HCEC 1CT (cell line): Measurements from ENCODE around the gene FGD6.
"Not testable (repeated sequence)": the region's sequence is repeated elsewhere in the genome, so short reads cannot be mapped to it uniquely, and the experiment has no call there.

Experiments used
- DNase-seq: peaks from one replicate; pipeline ENCODE4 v3.0.0-alpha.2; 2017

FGD6 gene

GRCh38 chr12:95204141-95204866 is 13.0 kb downstream of the FGD6 start:
- DNase-seq, result peak; percentile 85

DNA sequence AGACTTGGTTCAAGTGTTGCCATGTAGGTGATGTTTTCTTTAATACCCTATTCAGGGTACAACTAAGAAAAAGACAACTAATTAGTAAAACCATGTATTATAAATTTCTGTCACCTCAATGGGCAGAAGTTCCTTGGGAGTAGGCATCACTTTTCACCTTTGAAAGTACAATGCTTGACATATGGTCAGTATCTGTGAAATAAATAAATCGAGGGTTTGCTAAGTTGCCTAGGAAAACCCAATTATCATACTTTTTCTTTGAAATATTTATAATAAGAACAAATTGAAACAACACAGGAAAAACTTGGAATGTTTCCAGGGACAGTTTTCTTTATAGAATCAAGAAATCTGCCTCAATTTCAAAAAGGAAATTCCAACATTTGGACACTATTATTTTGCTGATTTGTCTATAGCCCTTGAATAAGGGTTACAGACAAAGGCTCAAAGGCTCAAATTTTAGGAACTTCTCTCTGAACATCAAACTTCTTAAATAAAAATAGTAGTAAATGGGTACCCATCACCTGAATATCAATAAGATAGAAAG is 13.7 kb downstream of the FGD6 start:
- no peak for DNase-seq

DNA sequence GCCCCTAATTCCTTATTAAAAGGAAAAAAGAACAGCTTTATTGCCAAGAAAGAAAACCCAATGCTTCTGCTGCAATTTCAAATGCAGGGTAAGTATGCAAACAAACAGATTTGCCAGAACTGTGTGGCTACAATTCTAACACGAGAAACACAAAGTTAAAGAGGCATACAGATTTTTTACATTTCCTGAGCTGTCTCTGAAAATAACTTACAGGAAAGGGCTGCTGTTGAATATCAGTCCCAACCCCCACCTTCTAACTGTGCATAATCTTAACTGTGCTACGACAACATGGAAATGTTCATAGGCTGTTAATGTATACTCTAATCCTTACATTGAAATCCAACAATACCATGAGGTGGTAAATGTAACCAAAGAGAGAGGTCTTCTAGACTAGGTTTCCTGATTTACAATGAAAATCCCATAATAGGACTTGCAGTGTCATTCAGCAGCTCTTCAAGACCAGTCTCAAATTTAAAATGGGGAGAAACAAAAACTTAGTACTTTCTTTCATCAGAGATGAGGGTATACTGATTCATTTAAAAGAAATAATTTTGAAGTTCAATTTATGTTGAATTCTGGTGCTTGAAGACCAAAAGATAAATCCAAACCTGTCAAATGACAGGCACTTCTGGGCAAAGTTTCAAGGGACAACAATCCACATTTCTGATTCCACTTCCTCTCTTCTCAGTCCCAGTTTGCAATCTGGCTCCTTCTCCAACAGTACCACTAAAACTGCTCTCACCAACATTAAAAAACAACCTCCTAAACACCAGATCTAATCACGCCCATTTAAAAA is 14.4 kb downstream of the FGD6 start:
- DNase-seq, result peak; percentile 18

- peak; percentile 77 for DNase-seq
These were observed 16.1 kb downstream of the FGD6 start for GRCh38 chr12:95201056-95201670.

- DNase-seq, result peak; percentile 28
These were observed 17.0 kb downstream of the FGD6 start for GRCh38 chr12:95200128-95200894.

DNA sequence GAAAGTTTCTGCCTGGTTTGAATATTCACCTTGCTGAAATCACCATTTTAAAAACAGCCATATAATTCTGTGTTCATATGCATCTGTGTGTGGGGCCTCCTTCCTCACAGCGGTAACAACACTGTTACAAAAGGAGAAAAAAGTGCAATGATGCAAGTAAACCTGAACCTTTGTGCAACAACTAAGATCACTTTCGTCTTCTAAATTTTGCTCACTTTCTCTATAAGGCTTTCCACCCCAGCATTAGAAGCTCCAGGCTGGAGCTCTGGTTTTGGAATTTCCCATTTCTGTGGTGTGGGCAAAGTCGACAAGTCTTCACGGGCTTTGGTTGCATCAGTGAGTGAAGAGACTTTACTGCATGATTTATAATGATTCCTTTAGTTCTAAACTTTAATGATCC is 18.4 kb downstream of the FGD6 start:
- DNase-seq, result no peak

DNA sequence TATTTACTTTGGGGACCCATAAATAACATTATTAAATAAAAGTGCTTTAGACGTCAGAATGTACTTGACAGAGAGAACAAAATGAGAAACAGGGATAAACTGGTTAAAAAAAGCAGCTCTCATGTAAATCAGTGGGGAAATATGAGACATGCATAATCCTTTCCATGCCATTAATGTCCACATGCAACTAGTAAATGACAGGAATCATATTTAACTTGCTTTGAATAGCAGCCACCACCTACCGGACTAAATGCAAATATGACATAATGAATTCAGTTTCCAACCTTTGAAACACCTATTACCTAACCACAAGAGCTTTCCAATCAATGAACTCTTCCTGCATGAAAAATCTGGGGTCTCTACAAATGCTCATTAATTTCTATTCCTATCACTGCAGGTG is 19.6 kb downstream of the FGD6 start:
- no peak for DNase-seq

GRCh38 chr12:95196875-95197569 is 20.2 kb downstream of the FGD6 start:
- DNase-seq, result not testable (repeated sequence)

GRCh38 chr12:95195122-95195521 is 22.1 kb downstream of the FGD6 start:
- no peak for DNase-seq

DNA sequence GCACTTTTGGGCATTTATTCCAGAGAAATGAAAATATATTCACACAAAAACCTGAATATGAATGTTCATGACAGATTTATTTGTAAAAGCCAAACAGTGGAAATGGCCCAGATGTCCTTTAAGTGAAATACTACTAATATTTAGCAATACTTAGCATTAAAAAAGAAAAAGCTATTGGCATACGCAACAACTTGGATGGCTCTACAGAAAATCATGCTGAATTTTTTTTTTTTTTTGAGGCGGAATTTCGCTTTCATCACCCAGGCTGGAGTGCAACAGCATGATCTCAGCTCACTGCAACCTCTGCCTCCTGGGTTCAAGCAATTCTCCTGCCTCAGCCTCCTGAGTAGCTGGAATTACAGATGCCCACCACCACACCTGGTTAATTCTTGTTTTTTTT is 24.1 kb downstream of the FGD6 start:
- no peak for DNase-seq

DNA sequence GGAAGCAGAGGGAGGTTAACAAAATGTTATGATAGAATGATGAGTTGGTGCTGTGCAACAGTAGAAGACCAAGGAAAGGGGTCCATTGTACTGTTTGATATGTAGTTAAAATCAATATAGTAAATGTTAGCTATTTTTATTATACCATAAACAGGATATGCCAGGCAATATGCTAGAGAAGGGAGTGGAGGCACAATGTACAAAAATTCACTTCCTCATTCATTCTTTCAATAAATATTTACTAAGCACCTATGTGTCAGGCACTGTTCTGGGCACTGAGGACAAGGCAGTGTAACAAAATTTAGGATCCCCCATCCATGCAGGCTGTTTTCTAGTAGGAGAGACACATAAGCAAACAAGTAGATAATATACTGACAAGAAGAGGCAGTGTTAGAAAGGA is 25.0 kb downstream of the FGD6 start:
- no peak for DNase-seq

GRCh38 chr12:95191060-95191696 is 26.1 kb downstream of the FGD6 start:
- no peak for DNase-seq

GRCh38 chr12:95187865-95188415 is 29.3 kb downstream of the FGD6 start:
- DNase-seq, result no peak

GRCh38 chr12:95185854-95186253 is 31.4 kb downstream of the FGD6 start:
- DNase-seq, result no peak

GRCh38 chr12:95185072-95185471 is 32.2 kb downstream of the FGD6 start:
- no peak for DNase-seq

GRCh38 chr12:95184121-95184520 is 33.1 kb downstream of the FGD6 start:
- DNase-seq, result no peak

- peak; percentile 41 for DNase-seq
These were observed 34.3 kb downstream of the FGD6 start for GRCh38 chr12:95182868-95183415.

DNA sequence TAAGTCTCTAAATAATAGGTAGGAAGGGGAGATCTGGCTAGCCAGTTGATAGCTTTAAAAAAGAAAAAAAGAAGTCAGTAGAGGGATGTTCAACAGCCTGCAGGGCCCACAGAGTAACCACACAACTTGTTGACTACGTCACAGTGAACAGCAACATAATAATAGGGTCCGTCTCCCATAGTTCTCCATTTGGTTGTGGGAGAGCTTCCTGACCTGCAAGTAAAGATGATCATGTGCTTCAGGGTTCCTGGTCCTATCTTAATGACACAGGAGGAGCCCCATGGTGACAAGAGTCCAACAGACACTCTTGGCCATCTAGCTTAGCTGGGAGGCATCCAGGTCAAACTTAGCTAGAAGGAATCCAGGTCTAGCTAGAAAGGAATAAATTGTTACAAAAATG is 36.2 kb downstream of the FGD6 start:
- DNase-seq, result no peak

DNA sequence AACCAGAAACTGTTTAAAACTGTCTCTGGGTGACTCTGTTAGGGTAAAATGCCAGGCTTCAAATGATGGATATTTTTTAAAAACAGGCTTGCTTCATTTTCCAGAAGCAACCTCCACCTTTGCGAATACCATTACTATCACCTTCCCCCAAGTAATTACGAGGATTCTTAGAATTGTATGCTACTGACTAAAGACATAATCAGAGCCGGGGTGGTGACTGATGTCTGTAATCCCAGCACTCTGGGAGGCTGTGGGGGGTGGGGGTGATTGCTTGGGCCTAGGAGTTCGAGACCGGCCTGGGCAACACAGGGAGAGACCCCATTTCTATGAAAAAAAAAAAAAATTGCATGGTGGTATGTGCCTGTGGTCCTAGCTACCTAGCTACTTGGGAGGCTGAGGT is 38.3 kb downstream of the FGD6 start:
- no peak for DNase-seq

- DNase-seq, result no peak
These were observed 39.1 kb downstream of the FGD6 start for GRCh38 chr12:95178136-95178535.

DNA sequence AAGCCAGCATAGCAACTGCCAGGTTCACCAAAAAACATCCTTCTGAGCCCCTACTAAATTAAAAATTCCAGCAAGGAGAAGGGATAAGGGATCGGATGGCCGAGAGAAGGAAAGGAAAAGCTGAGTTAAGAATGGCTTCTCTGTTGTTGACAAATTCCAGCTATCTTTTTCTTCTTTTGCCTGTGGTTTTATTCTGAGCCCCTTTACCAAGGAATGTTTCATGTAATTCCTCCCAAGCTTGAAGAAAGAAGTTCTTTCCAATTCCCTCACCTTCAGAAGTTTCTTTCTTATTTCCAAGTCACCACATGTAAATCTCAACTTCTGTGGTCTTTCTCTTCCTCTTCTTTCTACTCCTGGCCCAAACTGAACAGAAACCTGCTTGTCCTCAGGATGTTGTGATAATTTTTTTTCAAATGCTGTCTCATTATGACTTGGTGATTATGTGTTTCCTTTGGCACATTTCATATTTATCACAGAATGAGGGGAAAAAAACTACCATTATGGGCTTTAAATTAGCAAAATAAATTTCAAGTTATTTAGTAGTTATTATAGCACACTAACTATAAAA is 40.0 kb downstream of the FGD6 start:
- DNase-seq, result no peak
